ENCODE results near the gene ISCA1. TPM values are rescaled to one million over a fixed set of nuclear protein-coding genes. Genes with fewer than 3 reads are reported as not detected.
"Not testable (repeated sequence)": the region's sequence is repeated elsewhere in the genome, so short reads cannot be mapped to it uniquely, and the experiment has no call there.

Gene ISCA1
- total RNA-seq, 6 donors from 2014 or later: 8.0 to 34.1 (median 19.3) TPM

- WGBS, 2 donors: 58 to 75% methylated on average over 3 of the region's 3 CpGs
- Histone ChIP-seq H3K27me3 (no peaks in the 10 kb centered on the region), H3K27ac (no peak overlapping the region), H3K36me3 (peaks cover 35 to 100% (median 85%) of the 10 kb centered on the region in 4 donors), H3K4me3 (no peak overlapping the region), H3K9me3 (no peaks in the 10 kb centered on the region), H3K4me1 (no peaks in the 10 kb centered on the region)
- DNase-seq (no peak), ATAC-seq (ENCODE audit: low FRiP score in 2 of 2) (no peak)
- TF ChIP-seq CTCF (IDR thresholded peaks at IDR 0.05) (no peak), EP300 (IDR thresholded peaks at IDR 0.05) (no peak), POLR2AphosphoS5 (IDR thresholded peaks at IDR 0.05) (no peak), POLR2A (IDR thresholded peaks at IDR 0.05) (no peak)
These were observed 21.9 kb upstream of the ISCA1 start for GRCh38 chr9:86304236-86304730.

- H3K4me1 ChIP-seq: no peaks in the 10 kb centered on the region
- no peak for ATAC-seq (ENCODE audit: low FRiP score in 2 of 2)
- H3K27ac ChIP-seq: no peak overlapping the region
- H3K9me3 ChIP-seq: no peaks in the 10 kb centered on the region
- H3K36me3 ChIP-seq: peaks cover 30 to 100% (median 92%) of the 10 kb centered on the region in 4 donors
- H3K27me3 ChIP-seq: no peaks in the 10 kb centered on the region
- 82 to 85% methylated on average over 4 of the region's 4 CpGs for WGBS, 2 donors
- no peak for DNase-seq
- TF ChIP-seq POLR2AphosphoS5 (IDR thresholded peaks at IDR 0.05): no peak
- no peak for TF ChIP-seq CTCF (IDR thresholded peaks at IDR 0.05)
- TF ChIP-seq EP300 (IDR thresholded peaks at IDR 0.05): no peak
- H3K4me3 ChIP-seq: no peak overlapping the region
These were observed 21.1 kb upstream of the ISCA1 start for GRCh38 chr9:86303316-86303975.

- no peak for DNase-seq
- no peak for TF ChIP-seq POLR2AphosphoS5 (IDR thresholded peaks at IDR 0.05)
- no peak for TF ChIP-seq EP300 (IDR thresholded peaks at IDR 0.05)
- no peak for TF ChIP-seq CTCF (IDR thresholded peaks at IDR 0.05)
- no peak for TF ChIP-seq POLR2A (IDR thresholded peaks at IDR 0.05)
- Histone ChIP-seq H3K27me3 (no peaks in the 10 kb centered on the region), H3K27ac (no peak overlapping the region), H3K4me3 (no peak overlapping the region), H3K36me3 (peaks cover 30 to 100% (median 89%) of the 10 kb centered on the region in 4 donors), H3K4me1 (no peaks in the 10 kb centered on the region), H3K9me3 (no peaks in the 10 kb centered on the region)
- 68 to 92% methylated on average over 1 of the region's 1 CpG for WGBS, 2 donors
- ATAC-seq (ENCODE audit: low FRiP score in 2 of 2): no peak
These were observed 19.3 kb upstream of the ISCA1 start for GRCh38 chr9:86301686-86302085.

- Histone ChIP-seq H3K4me1 (no peaks in the 10 kb centered on the region), H3K4me3 (no peak overlapping the region), H3K36me3 (peaks cover 30 to 99% (median 88%) of the 10 kb centered on the region in 4 donors), H3K9me3 (no peaks in the 10 kb centered on the region), H3K27ac (no peak overlapping the region), H3K27me3 (no peaks in the 10 kb centered on the region)
- 94 to 97% methylated on average over 2 of the region's 2 CpGs for WGBS, 2 donors
- ATAC-seq (ENCODE audit: low FRiP score in 2 of 2) (no peak), DNase-seq (no peak)
- TF ChIP-seq POLR2A (IDR thresholded peaks at IDR 0.05): no peak
- TF ChIP-seq POLR2AphosphoS5 (IDR thresholded peaks at IDR 0.05): no peak
- no peak for TF ChIP-seq CTCF (IDR thresholded peaks at IDR 0.05)
- no peak for TF ChIP-seq EP300 (IDR thresholded peaks at IDR 0.05)
These were observed 18.4 kb upstream of the ISCA1 start for GRCh38 chr9:86300701-86301100.

- whole genome bisulfite sequencing, 2 donors: 81 to 91% methylated on average over 8 to 11 of the region's 11 CpGs
- TF ChIP-seq POLR2A (IDR thresholded peaks at IDR 0.05) (no peak), POLR2AphosphoS5 (IDR thresholded peaks at IDR 0.05) (no peak), CTCF (IDR thresholded peaks at IDR 0.05) (no peak), EP300 (IDR thresholded peaks at IDR 0.05) (no peak)
- ATAC-seq (ENCODE audit: low FRiP score in 2 of 2) (no peak), DNase-seq (peak in 1 of 2 donors; percentile 34)
- no peaks in the 10 kb centered on the region for H3K9me3 ChIP-seq
- H3K36me3 ChIP-seq: peaks cover 20 to 81% (median 72%) of the 10 kb centered on the region in 4 donors
- H3K4me3 ChIP-seq: no peak overlapping the region
- no peak overlapping the region for H3K27ac ChIP-seq
- H3K4me1 ChIP-seq: no peaks in the 10 kb centered on the region
- H3K27me3 ChIP-seq: no peaks in the 10 kb centered on the region
These were observed 16.5 kb upstream of the ISCA1 start for GRCh38 chr9:86298873-86299272.

- H3K4me3 ChIP-seq; ATAC-seq (ENCODE audit: low FRiP score in 2 of 2); DNase-seq; H3K9me3 ChIP-seq; H3K27me3 ChIP-seq; H3K4me1 ChIP-seq; H3K27ac ChIP-seq: not testable (repeated sequence)
- H3K36me3 ChIP-seq: peaks cover 0 to 22% (median 7%) of the 10 kb centered on the region in 4 donors
- WGBS, 2 donors: 93 to 98% methylated on average over 6 of the region's 6 CpGs
These were observed 8.0 kb upstream of the ISCA1 start for GRCh38 chr9:86290341-86290740.

All from upper lobe of left lung (tissue), 6 donors.